B cell (primary cell): ENCODE results near the gene AIMP1.

Source experiments
- CTCF ChIP-seq: fragments of 200-600 bp; IDR thresholded peaks from one replicate; pipeline ENCODE4 v1.8.0; 2022; ENCODE audit warnings: antibody characterized with exemption, mild to moderate bottlenecking
- EZH2 ChIP-seq: IDR thresholded peaks from 2 replicates; pipeline ENCODE4 v1.6.1; 2012; ENCODE audit warnings: borderline replicate concordance, low read depth, mild to moderate bottlenecking, moderate library complexity, low read length; ENCODE audit not compliant: insufficient read depth, poor library complexity, severe bottlenecking

GRCh38 chr4:106284227-106284626 lies 32.1 kb upstream of the AIMP1 start:
- no peak for TF ChIP-seq CTCF
- TF ChIP-seq EZH2 = no peak
